ENCODE measurements around the gene BEGAIN. TPM values are rescaled to one million over a fixed set of nuclear protein-coding genes. Genes with fewer than 3 reads are reported as not detected.

BEGAIN gene
- total and polyA plus RNA-seq, 2 donors (not counting 3 experiments of a cell fraction or from before 2014, with no cell fraction given): 0.49 TPM; not detected in 1

DNA sequence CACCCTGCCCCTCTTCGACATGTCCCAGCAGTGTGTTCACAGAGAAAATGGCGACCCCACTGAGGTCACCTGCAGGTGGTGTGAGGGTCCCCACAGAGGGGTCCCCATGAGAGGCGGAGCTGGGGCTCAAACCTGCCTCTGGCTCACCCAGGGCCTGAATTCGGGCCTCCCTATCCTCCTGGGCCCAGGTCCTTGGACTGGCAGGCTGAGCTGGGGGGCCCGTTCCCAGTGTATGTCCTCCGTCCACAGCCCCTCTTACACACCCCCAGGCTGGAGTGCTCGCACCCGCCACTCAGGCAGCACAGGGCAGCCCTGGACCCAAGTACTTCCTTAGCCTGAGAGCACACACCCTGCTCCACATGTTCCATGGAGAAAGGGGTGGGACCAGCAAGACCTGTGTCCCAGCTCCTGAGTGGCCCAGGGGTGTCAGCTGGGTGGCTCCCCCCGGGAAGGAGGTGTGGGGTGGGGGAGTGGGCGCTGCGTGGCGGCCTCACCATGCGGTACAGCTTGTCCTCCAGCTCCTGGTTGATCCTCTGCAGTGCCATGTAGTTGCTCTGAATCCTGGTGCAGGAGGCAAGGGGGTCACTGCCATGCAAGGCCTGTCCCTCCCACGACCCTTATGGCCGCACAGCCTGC is 42.6 kb downstream of the BEGAIN start:
- no peak overlapping the region for H3K9ac ChIP-seq (replicated peaks; ENCODE audit: extremely low read depth, insufficient read depth, low read length)
- no peaks in the 10 kb centered on the region for H3K9me3 ChIP-seq (replicated peaks; ENCODE audit: control insufficient read depth, insufficient read depth, low read length)
- no peak overlapping the region for H2AFZ ChIP-seq (ENCODE audit: low read depth, low read length)
- H3K27ac ChIP-seq (ENCODE audit: insufficient read depth, low read depth, low read length): no peak overlapping the region
- no peaks in the 10 kb centered on the region for H3K9me1 ChIP-seq (replicated peaks; ENCODE audit: control insufficient read depth, extremely low read depth, insufficient read depth, low read length)
- BruUV-seq (replicated peaks): no TSS peak
- CTCF ChIA-PET: interaction anchor here (1.0 to 1.7 kb wide), 4 partner anchors 10 to 30 kb away, joined by 3 to 7 read pairs (median 4); no protein-coding TSS in a partner anchor
- H3K4me3 ChIP-seq (replicated peaks in 1 of 3; ENCODE audit: insufficient read depth in 1 of 3, low read depth in 1 of 3, low read length in 3 of 3): no peak overlapping the region
- H3K79me2 ChIP-seq (ENCODE audit: control insufficient read depth, insufficient read depth, low read length): no peaks in the 10 kb centered on the region
- TF ChIP-seq, protein P1, sequence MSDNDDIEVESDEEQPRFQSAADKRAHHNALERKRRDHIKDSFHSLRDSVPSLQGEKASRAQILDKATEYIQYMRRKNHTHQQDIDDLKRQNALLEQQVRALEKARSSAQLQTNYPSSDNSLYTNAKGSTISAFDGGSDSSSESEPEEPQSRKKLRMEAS (IDR thresholded peaks at IDR 0.05; ENCODE audit: insufficient read depth, insufficient read length): no peak
- TF ChIP-seq POLR2A (IDR thresholded peaks at IDR 0.05; ENCODE audit: low read depth, low read length) (no peak), MYC (IDR thresholded peaks at IDR 0.05; ENCODE audit: low read depth, low read length) (no peak), FOS (IDR thresholded peaks at IDR 0.05; ENCODE audit: borderline replicate concordance, insufficient read depth, low read length) (no peak), EZH2 (IDR thresholded peaks at IDR 0.05; ENCODE audit: borderline replicate concordance, low read depth, low read length, severe bottlenecking) (no peak), POLR2AphosphoS5 (IDR thresholded peaks at IDR 0.05; ENCODE audit: insufficient read depth, low read depth, low read length) (no peak), GATA2 (IDR thresholded peaks at IDR 0.05; ENCODE audit: insufficient read depth, insufficient read length, low read depth, low read length) (no peak), JUN (IDR thresholded peaks at IDR 0.05; ENCODE audit: borderline replicate concordance, insufficient read depth, insufficient read length, low read depth) (no peak)
- TF ChIP-seq, protein P2, sequence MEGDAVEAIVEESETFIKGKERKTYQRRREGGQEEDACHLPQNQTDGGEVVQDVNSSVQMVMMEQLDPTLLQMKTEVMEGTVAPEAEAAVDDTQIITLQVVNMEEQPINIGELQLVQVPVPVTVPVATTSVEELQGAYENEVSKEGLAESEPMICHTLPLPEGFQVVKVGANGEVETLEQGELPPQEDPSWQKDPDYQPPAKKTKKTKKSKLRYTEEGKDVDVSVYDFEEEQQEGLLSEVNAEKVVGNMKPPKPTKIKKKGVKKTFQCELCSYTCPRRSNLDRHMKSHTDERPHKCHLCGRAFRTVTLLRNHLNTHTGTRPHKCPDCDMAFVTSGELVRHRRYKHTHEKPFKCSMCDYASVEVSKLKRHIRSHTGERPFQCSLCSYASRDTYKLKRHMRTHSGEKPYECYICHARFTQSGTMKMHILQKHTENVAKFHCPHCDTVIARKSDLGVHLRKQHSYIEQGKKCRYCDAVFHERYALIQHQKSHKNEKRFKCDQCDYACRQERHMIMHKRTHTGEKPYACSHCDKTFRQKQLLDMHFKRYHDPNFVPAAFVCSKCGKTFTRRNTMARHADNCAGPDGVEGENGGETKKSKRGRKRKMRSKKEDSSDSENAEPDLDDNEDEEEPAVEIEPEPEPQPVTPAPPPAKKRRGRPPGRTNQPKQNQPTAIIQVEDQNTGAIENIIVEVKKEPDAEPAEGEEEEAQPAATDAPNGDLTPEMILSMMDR (IDR thresholded peaks at IDR 0.05; ENCODE audit: extremely low read depth in 1 of 2, insufficient read depth in 1 of 2, low read depth in 1 of 2, low read length in 2 of 2): no peak
- no peaks in the 10 kb centered on the region for H4K20me1 ChIP-seq (replicated peaks; ENCODE audit: control insufficient read depth, extremely low read depth, insufficient read depth, low read length)
- POLR2A ChIA-PET: no interaction called here
- no peak for DNase-seq (ENCODE audit: low read depth, low spot score)
- H3K4me2 ChIP-seq (ENCODE audit: insufficient read depth, low read length): no peak overlapping the region
- dilution Hi-C loops (cut with MboI; ENCODE audit: extremely low pct_ligation_motif_present, low sequenced_read_pairs): no loop called here
- intact Hi-C loops (cut with micrococcal nuclease): loop anchor here (5.0 to 10.0 kb wide), 2 partner anchors 130 to 157 kb away; no protein-coding TSS in a partner anchor
- no peak for FAIRE-seq
- H3K27me3 ChIP-seq (ENCODE audit: control insufficient read depth in 2 of 2, insufficient read depth in 2 of 2, low read length in 2 of 2): no peaks in the 10 kb centered on the region
- H3K36me3 ChIP-seq (ENCODE audit: control insufficient read depth in 2 of 2, extremely low read depth in 1 of 2, insufficient read depth in 2 of 2, low read length in 2 of 2): no peaks in the 10 kb centered on the region
- H3K4me1 ChIP-seq (ENCODE audit: control insufficient read depth, extremely low read depth, insufficient read depth, low read length): peaks cover 6% of the 10 kb centered on the region
